Measurements from ENCODE around the gene SCEL.

SCEL gene

DNA sequence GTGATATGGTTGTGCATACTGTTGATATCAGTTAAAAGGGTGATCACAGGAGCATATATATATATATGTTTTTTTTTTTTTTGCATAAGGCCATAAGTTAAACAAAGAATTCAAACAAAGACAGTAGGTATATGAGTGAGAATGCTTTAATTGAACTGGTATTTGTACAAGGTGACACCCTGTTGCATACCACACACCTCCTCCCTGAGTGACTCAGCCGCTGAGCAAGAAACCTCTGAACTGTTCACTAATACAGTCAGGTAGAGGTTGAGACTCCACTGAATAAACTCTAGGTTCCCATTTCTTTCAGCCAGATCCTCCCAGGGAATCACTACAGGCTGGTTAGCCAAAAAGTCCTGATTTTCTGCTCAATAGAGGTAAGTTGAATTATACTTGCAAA lies at the start of gene SCEL:
Gene SCEL (plus strand): TSS at position 259 of the 400 bp plus-strand sequence. CDS start 20,170 bp downstream, outside the sequence.
- FAIRE-seq (no peak), DNase-seq (ENCODE audit: insufficient read length, low spot score) (no peak)
- no peak for TF ChIP-seq POLR2A (IDR thresholded peaks at IDR 0.05; ENCODE audit: low read depth, low read length)

- DNase-seq (ENCODE audit: insufficient read length, low spot score) (no peak), FAIRE-seq (no peak)
- no peak for TF ChIP-seq POLR2A (IDR thresholded peaks at IDR 0.05; ENCODE audit: low read depth, low read length)
These were observed 45.8 kb upstream of the SCEL start for GRCh38 chr13:77489566-77490337.

GRCh38 chr13:77492982-77493381 lies 42.5 kb upstream of the SCEL start:
- FAIRE-seq = no peak
- no peak for TF ChIP-seq POLR2A (IDR thresholded peaks at IDR 0.05; ENCODE audit: low read depth, low read length)
- DNase-seq (ENCODE audit: insufficient read length, low spot score) = no peak

GRCh38 chr13:77494226-77494625 lies 41.3 kb upstream of the SCEL start:
- FAIRE-seq (no peak), DNase-seq (ENCODE audit: insufficient read length, low spot score) (no peak)
- no peak for TF ChIP-seq POLR2A (IDR thresholded peaks at IDR 0.05; ENCODE audit: low read depth, low read length)

DNA sequence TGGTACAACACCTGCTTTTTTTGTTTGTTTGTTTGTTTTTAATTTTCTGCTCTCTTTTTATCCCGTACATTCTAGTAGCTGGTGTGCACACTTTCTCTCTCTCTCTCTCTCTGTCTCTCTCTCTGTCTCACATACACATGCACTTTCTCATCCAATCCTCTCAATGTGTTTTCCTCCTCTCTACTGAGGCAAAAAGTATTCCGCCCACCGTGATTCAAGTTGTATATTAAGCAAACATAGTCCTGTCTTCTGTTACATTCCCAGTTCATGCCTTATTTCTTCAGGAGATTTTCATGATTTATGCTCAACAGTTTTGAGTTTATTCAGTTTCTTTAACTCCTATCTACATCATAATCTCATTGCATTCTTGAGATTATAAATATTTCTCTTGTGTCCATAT lies 38.2 kb upstream of the SCEL start:
- DNase-seq (ENCODE audit: insufficient read length, low spot score) (no peak), FAIRE-seq (no peak)
- TF ChIP-seq POLR2A (IDR thresholded peaks at IDR 0.05; ENCODE audit: low read depth, low read length) = no peak

GRCh38 chr13:77497835-77498234 lies 37.7 kb upstream of the SCEL start:
- no peak for TF ChIP-seq POLR2A (IDR thresholded peaks at IDR 0.05; ENCODE audit: low read depth, low read length)
- no peak for FAIRE-seq
- no peak for DNase-seq (ENCODE audit: insufficient read length, low spot score)

- DNase-seq (ENCODE audit: insufficient read length, low spot score) (no peak), FAIRE-seq (no peak)
- TF ChIP-seq POLR2A (IDR thresholded peaks at IDR 0.05; ENCODE audit: low read depth, low read length) = no peak
These were observed 33.3 kb upstream of the SCEL start for GRCh38 chr13:77502104-77502720.

DNA sequence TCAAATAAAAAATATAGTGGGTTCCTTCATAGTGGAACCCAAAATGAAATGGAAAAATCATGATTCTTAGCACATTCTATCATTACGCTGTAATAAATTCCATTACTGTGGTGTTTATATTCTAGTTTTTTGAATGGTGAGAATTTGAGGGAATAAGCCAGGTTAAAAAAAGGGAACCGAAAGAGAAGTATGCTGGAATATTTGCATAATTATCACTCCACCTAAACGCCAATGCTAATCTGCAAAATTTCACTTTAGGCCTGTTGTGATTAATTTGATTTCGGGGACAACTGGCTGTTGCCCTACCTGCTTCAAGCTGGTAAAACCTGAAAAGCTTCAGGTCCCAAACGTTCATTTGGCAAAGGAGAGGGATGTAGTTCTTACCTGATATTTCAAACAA lies 32.1 kb upstream of the SCEL start:
- DNase-seq (ENCODE audit: insufficient read length, low spot score) = no peak
- no peak for FAIRE-seq
- no peak for TF ChIP-seq POLR2A (IDR thresholded peaks at IDR 0.05; ENCODE audit: low read depth, low read length)

DNA sequence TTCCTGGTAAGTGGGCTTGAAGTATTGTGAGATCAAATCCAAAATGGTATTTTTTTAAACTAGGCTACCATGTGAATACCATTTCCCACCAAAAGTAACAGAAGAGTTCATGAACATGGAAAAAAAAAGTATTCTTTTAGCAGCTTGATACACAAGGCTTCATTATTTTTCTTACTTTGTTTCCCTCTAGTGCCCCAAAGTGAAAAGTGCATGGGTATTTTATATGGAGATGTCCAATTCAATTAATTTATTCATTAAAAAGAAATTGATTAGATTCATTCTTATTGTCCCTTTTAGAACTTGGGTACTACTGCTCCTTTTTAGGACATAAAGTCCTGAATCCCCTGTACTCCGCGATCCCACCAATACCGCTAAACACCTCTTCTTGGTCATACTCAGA lies 28.6 kb upstream of the SCEL start:
- TF ChIP-seq POLR2A (IDR thresholded peaks at IDR 0.05; ENCODE audit: low read depth, low read length) = no peak
- FAIRE-seq = no peak
- no peak for DNase-seq (ENCODE audit: insufficient read length, low spot score)

DNA sequence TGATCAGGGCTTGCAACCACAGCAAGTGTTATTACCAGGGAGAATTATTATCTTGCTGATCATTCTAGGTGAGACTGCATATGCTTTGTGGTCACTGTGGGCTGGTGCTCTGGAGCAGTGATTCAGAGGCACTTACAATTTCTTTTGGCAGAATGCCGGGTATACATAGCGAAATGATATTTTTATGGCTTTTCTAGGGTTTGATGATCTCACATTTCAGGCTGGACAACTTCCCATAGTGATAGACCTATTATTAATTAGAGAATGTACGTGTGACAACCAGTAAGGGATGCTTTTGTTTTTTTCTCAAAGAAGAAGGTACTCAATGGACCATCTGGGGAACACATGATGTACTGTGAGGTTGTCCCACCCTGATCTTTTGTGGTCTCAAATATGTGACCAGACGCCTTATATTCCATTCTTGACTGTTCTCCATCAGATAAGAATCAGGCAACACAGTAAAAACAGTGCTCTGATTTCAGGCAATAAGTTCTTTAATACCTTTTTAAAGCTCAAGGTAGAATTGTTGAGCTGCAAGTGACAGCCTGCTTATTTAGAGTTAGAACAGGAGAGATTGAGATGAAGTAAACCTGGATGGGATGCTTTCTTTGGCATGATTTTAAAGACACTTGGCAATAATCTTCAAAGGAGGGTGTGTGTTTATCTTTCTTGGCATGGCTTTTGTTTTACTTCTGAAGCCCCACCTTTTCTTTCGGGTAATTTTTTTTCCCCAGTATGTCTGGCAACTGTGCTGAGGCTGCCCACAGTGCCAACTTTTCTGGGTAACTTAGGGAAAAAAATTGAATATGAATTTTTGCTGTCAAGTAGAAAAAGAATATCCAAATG lies 27.4 kb upstream of the SCEL start:
- FAIRE-seq (peak; percentile 83), DNase-seq (ENCODE audit: insufficient read length, low spot score) (peak; percentile 17)

DNA sequence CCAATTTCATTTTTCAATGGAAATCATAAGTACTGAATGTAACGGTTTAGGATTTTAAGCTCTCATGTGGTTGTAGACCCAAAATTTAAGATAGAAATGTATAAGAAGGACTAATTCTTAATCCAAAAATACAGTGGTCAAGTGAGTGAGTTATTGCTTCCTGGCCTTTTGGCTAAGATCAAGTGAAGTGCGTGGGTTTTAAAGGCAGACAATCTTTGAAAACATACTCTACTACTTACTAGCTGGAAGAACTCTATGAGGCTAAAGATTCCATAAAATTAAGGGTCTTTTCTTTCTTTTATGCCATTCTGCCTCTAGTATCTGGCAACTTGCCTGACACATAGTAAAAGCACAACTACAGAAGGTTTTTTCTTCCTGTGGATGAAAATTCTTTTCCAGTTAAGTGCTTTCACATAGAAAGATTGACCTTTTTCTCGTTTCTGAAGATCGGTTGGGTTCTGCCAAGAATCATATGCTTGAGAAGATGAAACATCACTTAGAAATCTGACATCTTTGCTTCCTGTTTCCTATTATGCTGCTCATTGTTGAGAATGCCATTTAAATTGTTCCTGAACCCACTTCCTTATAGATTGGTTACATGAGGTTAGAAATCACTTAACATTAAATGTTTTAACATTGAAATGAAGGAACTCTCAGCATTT lies 26.4 kb upstream of the SCEL start:
- TF ChIP-seq POLR2A (IDR thresholded peaks at IDR 0.05; ENCODE audit: low read depth, low read length) = no peak
- DNase-seq (ENCODE audit: insufficient read length, low spot score) (no peak), FAIRE-seq (no peak)

More for the DNA sequence above, 27.4 kb upstream of the SCEL start:
- no peak for TF ChIP-seq POLR2A (IDR thresholded peaks at IDR 0.05; ENCODE audit: low read depth, low read length)

- FAIRE-seq = no peak
- DNase-seq (ENCODE audit: insufficient read length, low spot score) = no peak
- TF ChIP-seq POLR2A (IDR thresholded peaks at IDR 0.05; ENCODE audit: low read depth, low read length) = no peak
These were observed 25.4 kb upstream of the SCEL start for GRCh38 chr13:77510156-77510555.

- no peak for FAIRE-seq
- DNase-seq (ENCODE audit: insufficient read length, low spot score) = no peak
- no peak for TF ChIP-seq POLR2A (IDR thresholded peaks at IDR 0.05; ENCODE audit: low read depth, low read length)
These were observed 24.0 kb upstream of the SCEL start for GRCh38 chr13:77511552-77511951.

Measured in H54 (cell line).